NCI-H1930 (cell line): ENCODE measurements around the gene RAPGEF4.
"Not testable (repeated sequence)": the region's sequence is repeated elsewhere in the genome, so short reads cannot be mapped to it uniquely, and the experiment has no call there.

Experiments used
- DNase-seq, 2 experiments: peaks; one replicate each; lab custom pipeline; 2025; lab: John Stamatoyannopoulos, UW

Gene RAPGEF4

GRCh38 chr2:173034143-173034542 lies 298.5 kb downstream of the RAPGEF4 start:
- DNase-seq: no peak

- DNase-seq: no peak
These were observed 301.8 kb downstream of the RAPGEF4 start for GRCh38 chr2:173037245-173038120.

GRCh38 chr2:173038257-173038656 lies 302.6 kb downstream of the RAPGEF4 start:
- DNase-seq: not testable (repeated sequence)

GRCh38 chr2:173040729-173041128 lies 305.1 kb downstream of the RAPGEF4 start:
- DNase-seq: no peak

DNA sequence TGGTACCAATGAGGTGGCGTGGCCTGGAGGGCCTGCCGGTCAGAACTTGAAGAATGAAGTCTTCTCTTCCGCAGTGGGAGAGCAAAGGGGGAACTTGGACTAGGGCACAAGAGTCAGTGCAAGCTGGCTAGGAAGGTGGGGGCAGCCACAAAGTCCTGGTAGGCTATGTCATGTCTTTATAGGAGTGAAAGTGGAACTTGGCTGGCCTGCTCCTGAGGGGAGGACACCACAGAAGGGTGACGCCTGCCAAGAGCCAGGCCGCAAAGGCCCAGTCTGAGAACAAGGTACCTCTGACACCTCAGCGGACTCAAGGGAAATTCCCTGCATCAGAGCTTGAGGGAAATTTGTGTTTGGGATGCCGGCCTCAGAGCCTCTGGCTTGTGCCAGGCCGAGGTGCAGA lies 307.8 kb downstream of the RAPGEF4 start:
- no peak for DNase-seq

GRCh38 chr2:173043897-173044519 lies 308.4 kb downstream of the RAPGEF4 start:
- DNase-seq: no peak

DNA sequence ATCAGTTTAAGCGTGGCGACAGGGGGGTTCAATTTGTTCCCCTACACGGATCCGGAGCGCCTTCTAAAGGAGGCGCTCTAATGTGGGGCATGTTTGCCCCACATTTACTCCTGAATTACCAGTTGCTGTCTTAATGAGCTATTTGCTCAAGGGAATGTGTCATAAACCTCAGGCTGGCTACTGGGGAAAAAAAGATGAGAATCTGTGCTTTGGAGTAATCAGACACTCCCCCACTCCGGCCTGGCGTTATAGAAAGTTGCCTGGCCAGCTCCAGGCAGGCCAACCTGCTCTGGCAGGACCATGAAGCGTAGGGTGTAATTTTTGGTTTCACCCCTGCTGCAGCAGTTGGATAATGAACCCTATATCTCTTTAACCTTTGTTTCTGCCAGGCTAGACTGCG lies 309.0 kb downstream of the RAPGEF4 start:
- DNase-seq: no peak

DNA sequence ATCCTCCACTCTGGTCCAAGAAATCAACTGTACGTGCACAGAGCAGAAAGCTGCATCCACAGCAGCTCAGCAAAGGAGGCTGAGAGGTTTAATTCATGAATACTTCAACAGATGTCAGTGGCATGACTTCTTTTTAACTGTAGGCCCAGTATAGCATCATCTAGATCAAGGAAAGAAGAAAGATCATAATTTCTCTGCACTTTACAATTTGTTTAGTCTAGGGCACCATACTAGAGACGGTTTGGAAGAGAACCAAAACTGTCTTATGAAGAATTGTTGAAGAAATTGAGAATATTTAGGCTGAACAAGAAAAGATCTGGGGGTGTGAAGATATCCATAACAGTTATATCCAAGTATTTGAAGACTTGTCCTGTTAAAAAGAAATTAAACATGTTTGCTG lies 309.5 kb downstream of the RAPGEF4 start:
- no peak for DNase-seq

DNA sequence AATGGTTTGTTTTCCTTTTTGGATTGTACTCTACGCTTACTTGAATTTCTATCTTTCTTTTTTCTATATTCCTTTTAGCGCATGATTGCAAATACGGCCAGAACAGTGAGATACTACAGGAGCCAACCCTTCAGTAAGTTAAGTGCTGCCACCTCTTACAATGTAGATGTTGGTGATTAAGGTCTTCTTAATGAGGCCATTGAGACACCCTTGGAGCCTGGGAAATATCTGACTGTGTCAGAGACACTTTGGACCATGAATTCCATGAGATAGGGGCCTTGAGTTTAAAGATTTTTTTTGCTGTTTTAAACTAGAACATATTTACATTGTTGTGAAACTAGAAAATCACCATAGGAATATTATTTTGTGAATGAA lies 312.9 kb downstream of the RAPGEF4 start:
- DNase-seq: no peak

DNA sequence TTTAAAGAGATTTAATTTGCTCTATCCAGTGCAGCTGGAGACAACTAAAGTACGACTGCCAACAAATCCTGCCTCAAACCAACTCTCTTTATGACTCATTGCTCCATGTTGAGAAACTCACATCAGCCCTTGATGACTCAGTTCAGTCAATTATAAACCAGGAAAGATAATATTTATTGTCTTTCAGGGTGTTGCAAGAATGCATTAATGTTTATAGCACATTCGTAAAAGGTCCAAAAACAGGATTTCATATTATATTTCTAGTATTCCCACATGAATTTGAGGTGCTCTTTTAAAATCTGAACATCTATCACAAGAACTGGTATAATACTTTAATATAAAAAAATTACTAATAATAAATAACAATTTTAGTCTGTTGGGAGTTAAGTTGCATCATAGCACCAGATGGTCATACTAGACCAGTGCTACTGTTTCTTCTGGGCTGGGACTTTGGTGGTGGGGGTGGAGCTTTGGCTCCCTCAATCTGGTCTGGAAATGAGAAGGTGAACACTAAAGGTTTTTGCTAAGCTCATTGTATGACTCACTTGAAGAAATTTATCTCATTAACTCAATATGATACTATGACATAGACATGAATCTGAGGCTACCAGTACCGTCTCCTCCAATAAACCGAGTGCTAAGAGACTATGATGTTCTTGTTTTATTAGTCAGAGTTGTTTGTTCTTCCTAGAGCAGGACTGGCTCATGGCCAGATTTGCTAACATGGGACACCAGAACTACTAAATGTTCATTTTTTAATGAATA lies 313.4 kb downstream of the RAPGEF4 start:
- peak in 1 of 2 experiments; percentile 60 for DNase-seq

DNA sequence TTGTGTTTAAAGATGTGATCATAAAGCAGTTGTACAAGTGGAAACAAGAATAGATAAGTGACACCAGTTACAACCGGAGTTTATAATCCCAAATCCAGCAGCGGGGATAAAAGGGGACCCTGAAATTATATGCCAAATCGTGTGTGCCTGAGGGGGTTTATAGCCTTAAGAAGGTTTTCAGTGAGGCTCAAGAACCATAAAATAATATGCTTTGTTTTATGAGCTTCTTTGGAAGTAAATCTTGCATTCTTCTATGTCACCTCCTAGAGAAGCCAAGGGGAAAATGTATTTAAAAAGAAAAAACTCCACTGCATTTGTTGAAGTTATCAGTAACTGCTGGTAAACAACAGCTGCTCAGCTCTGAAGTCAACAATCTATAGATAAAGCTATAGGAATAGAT lies 314.2 kb downstream of the RAPGEF4 start:
- no peak for DNase-seq

DNA sequence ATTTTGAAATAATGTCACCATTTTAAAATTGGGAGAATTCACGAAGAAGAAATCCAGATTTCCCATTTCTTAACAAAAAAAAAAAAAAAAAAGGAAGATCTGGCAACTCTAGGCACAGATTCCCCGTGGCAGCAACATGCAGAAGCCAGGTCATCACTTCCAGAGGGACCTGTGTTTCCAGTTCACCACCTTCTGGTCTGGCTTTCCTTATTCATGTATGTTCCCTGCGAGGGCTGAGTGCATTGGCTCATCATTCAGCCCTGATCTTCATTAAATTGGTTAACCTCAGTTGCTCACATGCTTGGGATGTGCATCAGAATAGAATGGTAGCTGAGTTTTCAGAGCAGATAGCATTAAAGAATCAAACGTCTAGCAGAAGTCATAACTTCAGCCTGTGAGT lies 315.0 kb downstream of the RAPGEF4 start:
- no peak for DNase-seq

DNA sequence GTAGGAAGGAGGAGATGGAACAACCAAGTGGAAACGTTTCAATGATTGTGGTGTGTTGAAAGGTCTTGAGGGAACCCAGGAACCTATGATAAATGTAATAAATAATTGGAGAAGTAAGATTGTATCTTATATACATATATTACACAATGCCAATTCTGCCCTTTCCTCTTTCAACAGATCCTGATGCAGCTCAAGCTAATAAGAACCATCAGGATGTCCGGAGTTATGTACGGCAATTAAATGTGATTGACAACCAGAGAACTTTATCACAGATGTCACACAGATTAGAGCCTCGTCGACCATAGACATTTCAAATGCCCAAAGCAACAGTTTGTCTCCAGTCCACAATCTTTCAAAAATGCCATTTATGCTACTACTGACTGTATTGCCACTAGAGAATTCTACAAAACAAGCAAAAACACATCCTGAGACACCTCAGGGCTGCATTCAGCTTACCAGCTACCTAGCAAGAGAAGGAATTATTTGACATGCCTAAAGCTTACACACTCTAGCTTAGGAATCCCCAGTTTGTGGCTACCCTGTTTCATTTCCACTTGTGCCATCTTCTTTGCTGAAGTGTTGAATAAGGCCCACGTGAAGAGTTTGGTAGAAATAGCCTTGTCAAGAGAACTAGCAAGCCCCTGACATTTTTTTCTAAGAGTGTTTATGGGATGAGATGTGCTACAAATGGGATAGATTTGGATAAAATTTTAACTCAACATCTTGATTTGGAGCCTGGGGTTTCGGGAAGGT lies 316.0 kb downstream of the RAPGEF4 start:
- no peak for DNase-seq

DNA sequence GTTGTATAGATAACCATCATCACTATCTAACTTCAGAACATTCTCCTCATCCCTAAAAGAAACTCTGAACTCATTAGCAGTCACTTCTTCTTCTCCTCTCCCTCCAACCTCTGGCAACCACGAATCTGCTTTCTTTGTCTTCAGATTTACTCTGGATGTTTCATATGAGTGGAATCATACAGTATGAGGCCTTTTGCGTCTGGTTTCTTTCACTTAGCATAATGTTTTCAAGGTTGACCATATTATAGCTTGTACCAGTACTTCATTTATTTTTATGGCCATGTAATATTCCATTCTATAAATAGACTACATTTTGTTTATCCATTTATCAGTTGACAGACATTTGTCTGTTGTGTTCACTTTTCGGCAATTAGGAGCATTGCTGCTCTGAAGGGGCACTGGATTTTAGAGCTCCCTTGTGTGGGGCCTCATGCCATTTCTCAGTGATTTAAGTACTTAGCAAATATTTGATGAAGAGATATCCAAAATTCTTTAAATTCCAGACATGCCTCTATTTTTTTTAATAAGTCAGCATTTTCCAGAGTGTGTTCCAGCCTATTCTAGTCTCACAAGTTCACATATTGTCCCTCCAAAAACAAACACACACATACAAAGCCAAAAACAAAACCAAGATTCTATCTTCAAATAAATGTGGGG lies 317.5 kb downstream of the RAPGEF4 start:
- DNase-seq: no peak

GRCh38 chr2:173054466-173054865 lies 318.8 kb downstream of the RAPGEF4 start:
- no peak for DNase-seq

DNA sequence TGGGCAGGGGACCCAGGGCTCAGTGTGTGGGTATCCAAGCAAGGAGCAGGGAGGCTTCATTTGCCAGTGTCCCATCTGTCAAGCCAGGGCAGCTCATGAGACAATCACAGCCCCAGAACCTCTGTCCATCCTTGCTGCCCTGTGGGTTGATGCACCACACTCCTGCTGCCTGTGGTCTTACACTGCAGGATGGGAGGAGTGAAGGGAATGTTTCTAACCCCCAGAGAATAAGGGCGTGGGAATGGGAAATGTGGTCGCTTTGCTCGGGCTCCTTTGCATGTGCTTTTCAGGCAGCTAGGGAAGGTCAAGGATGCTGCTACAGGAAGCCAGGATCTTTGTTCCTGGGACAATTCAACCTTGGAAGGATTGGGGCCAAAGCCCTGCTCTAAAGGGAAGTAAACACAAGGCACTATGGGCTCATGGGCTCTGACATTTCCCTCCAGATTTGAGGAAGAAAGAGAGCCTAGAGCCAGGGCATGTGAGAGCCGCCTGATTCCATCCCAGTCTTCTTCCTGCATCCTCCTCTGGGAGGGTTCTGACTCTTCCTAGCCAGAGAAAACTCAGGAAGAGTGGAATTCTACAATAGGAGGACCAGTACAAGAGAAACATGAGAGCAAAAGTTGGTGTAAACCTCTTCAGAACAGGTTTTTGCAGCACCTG lies 321.2 kb downstream of the RAPGEF4 start:
- DNase-seq: no peak

GRCh38 chr2:173058097-173058496 lies 322.5 kb downstream of the RAPGEF4 start:
- DNase-seq: no peak

DNA sequence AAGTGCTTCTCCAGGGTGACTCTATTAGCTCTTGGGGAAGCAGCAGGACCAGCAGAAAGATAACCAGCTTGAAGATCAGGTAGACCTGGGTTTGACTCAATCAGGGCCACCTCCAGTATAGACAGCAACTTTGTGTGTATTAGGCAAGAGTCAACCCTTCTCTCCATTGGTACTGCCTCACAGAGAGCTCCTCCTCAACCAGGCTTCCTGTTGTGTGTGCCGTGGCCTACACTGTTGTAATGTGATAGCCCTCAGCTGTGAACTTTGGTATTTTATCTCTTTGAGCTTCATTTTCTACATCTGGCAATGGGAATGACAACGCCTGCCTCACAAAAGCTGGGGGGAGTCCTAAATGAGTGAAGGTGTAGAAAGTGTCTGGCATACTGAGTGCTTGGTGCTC lies 323.0 kb downstream of the RAPGEF4 start:
- no peak for DNase-seq

DNA sequence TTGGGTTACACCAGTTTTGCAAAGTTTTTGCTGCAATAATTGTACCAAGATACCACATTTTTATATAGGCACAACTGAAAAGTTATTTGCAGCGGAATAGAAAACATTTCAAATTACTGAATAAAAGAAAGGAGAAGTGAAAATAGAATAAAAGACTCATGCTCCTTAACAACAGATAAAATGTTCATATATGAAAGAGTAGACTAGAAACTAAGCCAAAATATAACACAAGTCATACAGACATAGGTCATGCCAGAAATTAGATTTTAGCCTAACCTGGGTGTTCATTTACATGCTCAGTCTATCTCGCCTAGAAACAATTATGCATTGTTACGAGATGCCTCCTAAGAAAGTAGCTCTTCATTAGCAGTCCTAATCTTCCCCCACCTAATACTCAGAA lies 323.6 kb downstream of the RAPGEF4 start:
- no peak for DNase-seq

GRCh38 chr2:173059971-173060461 lies 324.4 kb downstream of the RAPGEF4 start:
- no peak for DNase-seq

DNA sequence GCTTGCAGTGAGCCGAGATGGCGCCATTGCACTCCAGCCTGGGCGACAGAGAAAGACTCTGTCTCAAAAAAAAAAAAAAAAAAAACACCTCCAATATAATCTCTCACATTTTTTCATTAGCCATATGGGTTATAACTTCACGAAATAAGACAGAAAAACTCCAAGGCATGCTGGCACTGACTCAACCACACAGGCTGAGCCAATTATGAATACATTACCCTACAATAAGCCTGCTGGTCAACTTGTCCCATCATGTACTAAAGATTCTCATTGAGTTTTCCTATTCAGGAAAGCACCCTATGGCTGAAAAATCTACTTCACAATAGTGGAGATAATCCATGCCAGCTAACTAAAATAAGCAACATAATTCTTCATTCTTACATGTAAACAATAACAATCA lies 327.2 kb downstream of the RAPGEF4 start:
- DNase-seq: no peak
